Iris pigment epithelial cell (primary cell): Measurements from ENCODE around the gene GAL3ST1.
"Not testable (repeated sequence)": the region's sequence is repeated elsewhere in the genome, so short reads cannot be mapped to it uniquely, and the experiment has no call there.

Source experiments
- DNase-seq: peaks from one replicate; pipeline ENCODE4 v3.0.0-alpha.2; 2011; ENCODE audit warnings: low read depth

Gene GAL3ST1

DNA sequence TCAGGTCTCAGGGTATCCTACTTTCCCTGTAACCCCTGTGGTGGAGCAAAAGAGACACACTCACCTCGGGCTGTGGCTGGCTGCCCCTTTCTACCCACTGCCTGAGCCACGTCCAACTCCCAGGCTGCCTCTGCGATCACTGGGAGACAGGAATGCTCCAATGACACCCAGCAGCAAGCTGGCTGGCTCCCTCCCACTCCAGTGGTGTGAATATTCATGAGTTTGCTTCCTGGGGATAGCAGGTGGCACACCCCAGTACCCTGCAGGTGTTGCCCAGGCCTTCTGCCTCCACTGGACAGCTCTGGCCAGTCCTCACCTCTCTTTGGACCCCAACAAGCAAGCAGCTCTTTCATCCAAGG lies 9.7 kb downstream of the GAL3ST1 start:
- DNase-seq, result no peak

- DNase-seq, result no peak
These were observed 10.3 kb downstream of the GAL3ST1 start for GRCh38 chr22:30564045-30564760.

GRCh38 chr22:30562366-30562765 lies 12.1 kb downstream of the GAL3ST1 start:
- DNase-seq, result no peak

- no peak for DNase-seq
These were observed 12.9 kb downstream of the GAL3ST1 start for GRCh38 chr22:30561402-30562189.

DNA sequence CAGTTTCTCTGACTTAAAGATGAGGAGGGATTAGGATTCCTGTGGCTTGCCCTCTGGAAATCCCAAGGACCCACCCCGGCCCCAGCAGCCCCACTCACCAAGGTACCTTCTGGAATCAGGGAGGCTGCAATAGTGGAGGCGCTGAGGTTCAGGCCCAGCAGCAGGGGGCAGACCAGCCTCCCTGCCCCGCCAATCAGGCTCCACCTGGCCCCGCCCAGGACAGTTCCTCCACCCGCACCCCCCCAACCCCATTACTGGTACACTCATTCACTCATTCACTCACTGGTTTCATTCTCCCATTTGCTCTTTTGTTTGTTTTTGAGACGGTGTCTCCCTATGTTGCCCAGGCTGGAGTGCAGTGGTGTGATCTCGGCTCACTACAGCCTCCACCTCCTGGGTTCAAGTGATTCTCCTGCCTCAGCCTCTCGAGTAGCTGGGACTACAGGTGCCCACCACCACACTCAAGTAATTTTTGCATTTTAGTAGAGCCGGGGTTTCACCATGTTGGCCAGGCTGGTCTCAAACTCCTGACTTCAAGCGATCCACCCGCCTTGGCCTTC lies 13.7 kb downstream of the GAL3ST1 start:
- DNase-seq, result not testable (repeated sequence)

GRCh38 chr22:30559889-30560288 lies 14.6 kb downstream of the GAL3ST1 start:
- DNase-seq, result no peak

DNA sequence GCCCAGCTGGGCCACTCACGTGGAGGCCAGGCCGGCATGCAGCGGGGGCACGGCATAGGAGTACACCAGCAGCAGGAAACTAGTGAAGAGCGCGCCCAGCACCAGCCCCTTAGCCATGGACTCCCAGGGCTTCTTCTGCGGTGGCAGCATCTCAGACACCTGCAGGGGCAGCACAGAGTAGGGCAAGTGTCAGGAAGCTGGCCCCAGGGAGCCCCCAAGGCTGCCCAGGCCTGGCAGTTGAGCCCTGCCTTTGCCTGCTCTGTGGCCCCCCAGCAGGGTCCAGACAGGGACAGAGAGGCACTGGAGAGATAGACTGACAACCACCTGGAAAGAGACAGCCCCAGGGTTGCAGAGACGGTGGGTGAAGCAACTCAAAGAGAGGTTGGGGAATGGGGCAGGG lies 17.2 kb downstream of the GAL3ST1 start:
- DNase-seq, result no peak

DNA sequence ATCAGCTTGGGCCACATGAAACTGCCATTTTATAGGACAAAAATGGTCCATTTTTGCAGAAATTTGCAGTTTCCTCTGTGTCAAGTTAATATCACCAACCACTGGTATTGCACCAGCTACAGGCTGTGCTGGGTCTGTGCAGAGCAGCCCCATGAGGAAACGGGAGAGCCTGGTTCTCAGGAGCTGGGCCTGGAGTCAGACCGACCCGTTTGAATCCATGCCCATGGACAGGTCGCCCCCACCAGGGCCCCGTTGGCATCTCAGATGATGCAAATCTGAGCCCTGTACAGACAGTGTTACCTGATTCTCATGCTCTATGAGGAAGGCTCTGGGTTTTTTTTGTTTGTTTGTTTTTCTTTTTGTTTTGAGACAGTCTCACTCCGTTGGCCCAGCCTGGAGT lies 18.1 kb downstream of the GAL3ST1 start:
- no peak for DNase-seq

GRCh38 chr22:30555282-30556210 lies 18.9 kb downstream of the GAL3ST1 start:
- DNase-seq, result no peak

DNA sequence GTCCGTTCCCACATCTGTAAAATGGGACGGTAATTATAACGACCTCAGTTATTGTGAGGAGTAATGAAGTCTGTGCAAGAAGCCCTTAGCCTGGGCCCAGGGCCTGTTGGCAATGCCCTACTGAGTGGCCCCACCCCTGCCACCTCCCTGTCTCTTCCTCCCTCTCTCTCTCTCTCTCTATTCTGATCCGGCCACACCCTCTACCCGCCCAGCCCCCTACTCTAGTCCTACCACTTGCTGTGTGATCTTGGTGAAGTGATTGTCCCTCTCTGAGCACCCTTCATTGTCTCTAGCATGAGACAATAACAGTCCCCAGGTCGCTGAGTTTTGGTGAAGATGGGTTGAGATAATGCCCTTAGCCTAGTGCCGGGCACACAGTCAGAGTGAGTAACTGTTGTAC lies 20.5 kb downstream of the GAL3ST1 start:
- no peak for DNase-seq

GRCh38 chr22:30552719-30553118 lies 21.7 kb downstream of the GAL3ST1 start:
- DNase-seq, result no peak

GRCh38 chr22:30551813-30552212 lies 22.7 kb downstream of the GAL3ST1 start:
- DNase-seq, result not testable (repeated sequence)

GRCh38 chr22:30547188-30547587 lies 27.3 kb downstream of the GAL3ST1 start:
- DNase-seq, result no peak

- no peak for DNase-seq
These were observed 27.8 kb downstream of the GAL3ST1 start, which contains the start of gene SEC14L6 for GRCh38 chr22:30546616-30547015. SEC14L6 (minus strand) TSS chr22:30546741; CDS start chr22:30546682, 59 bp downstream.

- DNase-seq, result no peak
These were observed 31.7 kb downstream of the GAL3ST1 start for GRCh38 chr22:30542811-30543188.

DNA sequence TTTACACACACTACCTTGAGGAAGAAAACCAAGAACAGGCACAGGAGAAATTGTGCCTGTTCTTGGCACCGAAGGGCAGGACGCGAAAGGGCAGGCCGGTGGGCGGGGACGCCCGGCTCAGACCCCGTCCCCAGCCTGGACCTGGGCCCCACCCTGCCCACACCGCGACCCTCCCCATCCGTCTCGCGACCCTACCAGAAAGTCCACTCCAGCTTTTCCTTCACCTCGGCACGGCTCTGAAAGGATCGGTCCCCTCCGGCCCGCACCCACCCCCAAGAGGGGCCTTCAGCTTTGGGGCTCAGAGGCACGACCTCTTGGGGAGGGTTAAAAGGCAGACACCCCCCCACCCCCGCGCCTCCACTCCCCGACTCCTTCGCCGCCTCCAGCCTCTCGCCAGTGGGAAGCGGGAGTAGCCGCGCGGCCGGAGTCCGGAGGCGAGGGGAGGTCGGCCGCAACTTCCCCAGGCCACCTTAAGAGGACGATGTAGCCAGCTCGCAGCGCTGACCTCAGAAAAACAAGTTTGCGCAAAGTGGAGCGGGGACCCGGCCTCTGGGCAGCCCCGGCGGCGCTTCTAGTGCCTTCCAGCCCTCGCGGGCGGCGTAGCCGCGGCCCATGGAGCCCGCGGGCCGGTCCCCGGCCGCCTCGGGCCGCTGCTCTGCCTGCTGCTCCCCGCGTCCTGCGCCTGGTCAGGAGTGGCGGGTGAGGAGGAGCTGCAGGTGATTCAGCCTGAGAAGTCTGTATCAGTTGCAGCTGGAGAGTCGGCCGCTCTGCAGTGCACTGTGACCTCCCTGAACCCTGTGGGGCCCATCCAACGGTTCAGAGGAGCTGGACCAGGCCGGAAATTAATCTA lies 32.3 kb downstream of the GAL3ST1 start:
- no peak for DNase-seq

DNA sequence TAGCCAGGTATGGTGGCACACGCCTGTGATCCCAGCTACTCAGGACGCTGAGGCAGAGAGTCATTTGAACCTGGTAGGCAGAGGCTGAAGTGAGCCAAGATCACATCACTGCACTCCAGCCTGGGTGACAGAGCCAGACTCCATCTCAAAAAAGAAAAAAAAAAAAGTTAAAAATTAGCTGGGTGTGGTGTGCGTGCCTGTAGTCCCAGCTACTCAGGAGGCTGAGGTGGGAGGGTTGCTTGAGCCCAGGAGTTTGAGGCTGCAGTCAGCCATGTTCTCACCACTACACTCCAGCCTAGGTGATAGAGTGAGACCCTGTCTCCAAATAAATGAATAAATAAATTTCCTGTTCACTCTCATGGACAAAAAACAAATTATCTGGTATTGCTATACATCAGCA lies 33.0 kb downstream of the GAL3ST1 start:
- not testable (repeated sequence) for DNase-seq

- no peak for DNase-seq
These were observed 35.1 kb downstream of the GAL3ST1 start for GRCh38 chr22:30539368-30539767.

- DNase-seq, result peak; percentile 41
These were observed 36.2 kb downstream of the GAL3ST1 start for GRCh38 chr22:30538280-30538679.

GRCh38 chr22:30537083-30537731 lies 37.3 kb downstream of the GAL3ST1 start:
- DNase-seq, result no peak

GRCh38 chr22:30535182-30535581 lies 39.3 kb downstream of the GAL3ST1 start:
- DNase-seq, result no peak
